A673 (cell line): ENCODE measurements around the gene ASL. TPM values are rescaled to one million over a fixed set of nuclear protein-coding genes. Genes with fewer than 3 reads are reported as not detected.
A peak's percentile ranks its signal among the peaks of the same experiment; 100 is the strongest.

Experiments used
- BruUV-seq: library from RNA; stranded (reverse); fragments of 400-500 nt; replicated peaks from 2 replicates; lab custom pipeline; 2021; lab: Mats Ljungman, UMichigan
- CTCF ChIA-PET: fragments of 300-600 bp; sonication (Branson Sonifier 250); formaldehyde crosslinking; loops from one replicate; lab custom pipeline; 2022; ENCODE audit warnings: antibody characterized with exemption; lab: Charles Lee
- POLR2A ChIA-PET: fragments of 300-600 bp; sonication (Branson Sonifier 250); formaldehyde crosslinking; loops from one replicate; lab custom pipeline; 2022; ENCODE audit warnings: antibody characterized with exemption; ENCODE audit not compliant: low non-redundant PET; lab: Charles Lee
- DNase-seq: peaks from one replicate; pipeline ENCODE4 v3.0.0-alpha.2; 2015; ENCODE audit warnings: low spot score
- H3K27ac ChIP-seq: fragments of 200-600 bp; sonication (generic); 2 replicates; pipeline ENCODE4 v1.5.1; 2016; ENCODE audit warnings: mixed run types, low read depth, mild to moderate bottlenecking, mixed read lengths, antibody characterized with exemption, low read length; ENCODE audit not compliant: poor library complexity, severe bottlenecking
- H3K27me3 ChIP-seq: fragments of 200-600 bp; sonication (generic); replicated peaks from 2 replicates; pipeline ENCODE4 v1.6.1; 2017; ENCODE audit warnings: mixed run types, low read depth, mild to moderate bottlenecking, mixed read lengths, antibody characterized with exemption, low read length; ENCODE audit not compliant: insufficient read depth, poor library complexity
- H3K36me3 ChIP-seq: fragments of 200-600 bp; sonication (generic); 2 replicates; pipeline ENCODE4 v1.6.1; 2016; ENCODE audit warnings: mixed run types, mild to moderate bottlenecking, mixed read lengths, antibody characterized with exemption, low read length; ENCODE audit not compliant: insufficient read depth, poor library complexity, severe bottlenecking
- H3K4me1 ChIP-seq: fragments of 200-600 bp; sonication (generic); 2 replicates; pipeline ENCODE4 v1.6.1; 2017; ENCODE audit warnings: mixed run types, mild to moderate bottlenecking, mixed read lengths, antibody characterized with exemption, low read length; ENCODE audit not compliant: insufficient read depth, poor library complexity, severe bottlenecking
- H3K4me3 ChIP-seq: fragments of 200-600 bp; sonication (generic); 2 replicates; pipeline ENCODE4 v1.5.1; 2016; ENCODE audit warnings: low read depth, mixed run types, mild to moderate bottlenecking, mixed read lengths, low read length; ENCODE audit not compliant: poor library complexity, severe bottlenecking
- H3K9me3 ChIP-seq: fragments of 200-600 bp; sonication (generic); 2 replicates; pipeline ENCODE4 v1.6.1; 2016; ENCODE audit warnings: mixed run types, low read depth, mild to moderate bottlenecking, mixed read lengths, antibody characterized with exemption, low read length; ENCODE audit not compliant: poor library complexity, severe bottlenecking
- EZH2 ChIP-seq: fragments of 200-600 bp; sonication (generic); IDR thresholded peaks from 2 replicates; pipeline ENCODE4 v1.6.1; 2017; ENCODE audit warnings: borderline replicate concordance, low read depth, mild to moderate bottlenecking, mixed read lengths, antibody characterized with exemption, low read length; ENCODE audit not compliant: poor library complexity, severe bottlenecking
- intact Hi-C: fragments of 100-400 bp; cut with micrococcal nuclease; formaldehyde crosslinking; loops from one replicate; pipeline ENCODE4 v1.10.0; 2022; ENCODE audit not compliant: unreplicated experiment
- total RNA-seq: library from RNA; stranded (reverse); gene quantifications from 2 replicates; pipeline ENCODE4 v1.2.3, GENCODE V29; 2021
- TF ChIP-seq, protein P1 (sequence below): fragments of 300-800, 200-600 bp; sonication (generic); conservative IDR thresholded peaks from 2 replicates; pipeline ENCODE4 v1.5.1; 2017; ENCODE audit warnings: low read depth, mild to moderate bottlenecking, antibody characterized with exemption, low read length, moderate library complexity, mixed read lengths

ASL gene
- total RNA-seq, 1 experiment from 2014 or later, result 10.7 TPM

DNA sequence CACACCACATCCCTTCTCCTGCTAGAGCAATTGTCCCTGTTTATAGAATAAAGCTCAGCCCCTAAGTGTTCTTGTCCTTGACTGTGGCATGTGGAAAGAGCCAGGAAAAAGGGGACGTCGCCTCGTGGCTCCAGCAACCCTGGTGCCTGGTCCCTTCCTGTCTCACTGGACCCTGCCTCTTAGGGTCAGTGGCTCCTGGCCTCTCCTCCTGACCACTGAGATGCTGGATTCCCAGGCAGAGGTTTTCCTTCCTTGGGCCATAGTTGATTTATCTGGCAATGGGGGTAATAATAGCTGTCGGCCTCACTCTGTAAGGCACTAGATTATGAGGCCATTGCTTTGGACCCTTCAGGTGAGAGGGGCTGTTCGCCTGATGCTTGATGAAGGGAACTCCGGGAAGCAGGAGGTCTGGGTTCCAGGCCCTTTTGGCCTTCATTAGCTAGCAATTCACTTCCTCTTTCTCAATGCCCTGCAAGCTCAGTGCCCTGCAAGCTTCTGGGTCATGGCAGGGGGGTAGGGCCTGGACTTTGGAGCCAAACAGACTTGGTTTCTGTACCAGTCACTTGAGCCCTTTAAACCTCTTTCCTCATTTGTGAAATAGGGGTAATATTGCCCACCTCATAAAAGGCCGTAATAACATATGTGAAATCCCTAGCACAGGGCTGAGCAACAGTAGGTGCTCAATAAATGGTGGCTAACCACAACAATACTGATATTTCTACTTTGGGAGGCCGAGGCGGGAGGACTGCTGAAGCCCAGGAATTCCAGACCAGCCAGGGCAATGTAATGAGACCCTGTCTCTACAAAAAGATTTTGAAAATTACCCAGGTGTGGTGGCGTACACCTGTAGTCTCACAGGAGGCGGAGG is 1.1 kb downstream of the ASL start:
- Histone ChIP-seq H3K36me3 (no peaks in the 10 kb centered on the region), H3K27ac (no peak overlapping the region), H3K27me3 (no peaks in the 10 kb centered on the region), H3K4me1 (no peaks in the 10 kb centered on the region), H3K9me3 (no peaks in the 10 kb centered on the region), H3K4me3 (peak overlapping the region; percentile 77)
- POLR2A ChIA-PET, result no interaction called here
- TF ChIP-seq EZH2, result no peak
- TF ChIP-seq, protein P1, sequence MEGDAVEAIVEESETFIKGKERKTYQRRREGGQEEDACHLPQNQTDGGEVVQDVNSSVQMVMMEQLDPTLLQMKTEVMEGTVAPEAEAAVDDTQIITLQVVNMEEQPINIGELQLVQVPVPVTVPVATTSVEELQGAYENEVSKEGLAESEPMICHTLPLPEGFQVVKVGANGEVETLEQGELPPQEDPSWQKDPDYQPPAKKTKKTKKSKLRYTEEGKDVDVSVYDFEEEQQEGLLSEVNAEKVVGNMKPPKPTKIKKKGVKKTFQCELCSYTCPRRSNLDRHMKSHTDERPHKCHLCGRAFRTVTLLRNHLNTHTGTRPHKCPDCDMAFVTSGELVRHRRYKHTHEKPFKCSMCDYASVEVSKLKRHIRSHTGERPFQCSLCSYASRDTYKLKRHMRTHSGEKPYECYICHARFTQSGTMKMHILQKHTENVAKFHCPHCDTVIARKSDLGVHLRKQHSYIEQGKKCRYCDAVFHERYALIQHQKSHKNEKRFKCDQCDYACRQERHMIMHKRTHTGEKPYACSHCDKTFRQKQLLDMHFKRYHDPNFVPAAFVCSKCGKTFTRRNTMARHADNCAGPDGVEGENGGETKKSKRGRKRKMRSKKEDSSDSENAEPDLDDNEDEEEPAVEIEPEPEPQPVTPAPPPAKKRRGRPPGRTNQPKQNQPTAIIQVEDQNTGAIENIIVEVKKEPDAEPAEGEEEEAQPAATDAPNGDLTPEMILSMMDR, result no peak
- CTCF ChIA-PET, result no interaction called here
- intact Hi-C loops, result no loop called here
- no peak for DNase-seq
- no TSS peak for BruUV-seq

DNA sequence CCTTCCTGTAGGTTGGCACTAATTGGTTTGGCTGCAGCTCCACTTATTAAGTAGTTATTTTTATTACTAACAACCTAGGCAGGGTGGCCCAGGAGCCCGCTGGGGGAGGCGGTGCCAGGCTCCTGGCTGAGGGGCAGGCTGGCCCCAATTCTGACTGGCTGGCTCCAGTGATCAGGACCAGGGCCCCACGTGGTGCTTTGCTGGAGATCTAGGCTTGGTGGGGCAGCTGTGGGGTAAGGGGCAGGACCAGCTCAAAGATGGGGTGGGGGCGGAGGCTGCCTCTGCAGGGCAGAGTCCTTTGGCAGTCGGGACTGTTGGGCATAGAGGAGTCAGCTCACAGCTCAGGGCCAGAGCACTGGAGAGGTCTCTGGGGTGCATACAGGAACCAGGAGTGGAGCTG is 2.4 kb downstream of the ASL start:
- Histone ChIP-seq H3K27ac (no peak overlapping the region), H3K27me3 (no peaks in the 10 kb centered on the region), H3K36me3 (no peaks in the 10 kb centered on the region), H3K9me3 (no peaks in the 10 kb centered on the region), H3K4me1 (no peaks in the 10 kb centered on the region), H3K4me3 (no peak overlapping the region)
- no TSS peak for BruUV-seq
- TF ChIP-seq, protein P1, result no peak
- no peak for TF ChIP-seq EZH2
- intact Hi-C loops, result no loop called here
- CTCF ChIA-PET, result no interaction called here
- POLR2A ChIA-PET, result no interaction called here
- no peak for DNase-seq

DNA sequence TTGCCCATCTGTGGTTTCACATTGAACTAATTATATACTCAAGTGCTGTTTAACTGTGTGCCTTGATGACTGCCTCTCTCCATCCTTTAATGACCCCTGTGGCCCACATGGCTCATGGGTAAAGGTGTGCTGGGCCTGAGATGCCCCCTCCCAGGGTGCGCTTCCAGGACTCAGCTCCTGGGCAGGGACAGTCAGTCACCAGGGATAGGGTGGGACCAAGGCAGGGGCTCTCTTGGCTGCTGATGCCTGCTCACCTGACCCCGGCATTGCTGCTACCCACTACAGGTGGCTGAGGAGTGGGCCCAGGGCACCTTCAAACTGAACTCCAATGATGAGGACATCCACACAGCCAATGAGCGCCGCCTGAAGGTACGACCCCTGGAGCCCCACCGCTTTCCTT is 6.5 kb downstream of the ASL start:
- DNase-seq, result no peak
- intact Hi-C loops, result no loop called here
- BruUV-seq, result no TSS peak
- POLR2A ChIA-PET, result no interaction called here
- Histone ChIP-seq H3K36me3 (no peaks in the 10 kb centered on the region), H3K27ac (no peak overlapping the region), H3K4me1 (no peaks in the 10 kb centered on the region), H3K4me3 (no peak overlapping the region), H3K9me3 (no peaks in the 10 kb centered on the region), H3K27me3 (no peaks in the 10 kb centered on the region)
- TF ChIP-seq, protein P1, result no peak
- CTCF ChIA-PET, result no interaction called here
